ENCODE data around the gene BEND5.

The BEND5 gene, protein sequence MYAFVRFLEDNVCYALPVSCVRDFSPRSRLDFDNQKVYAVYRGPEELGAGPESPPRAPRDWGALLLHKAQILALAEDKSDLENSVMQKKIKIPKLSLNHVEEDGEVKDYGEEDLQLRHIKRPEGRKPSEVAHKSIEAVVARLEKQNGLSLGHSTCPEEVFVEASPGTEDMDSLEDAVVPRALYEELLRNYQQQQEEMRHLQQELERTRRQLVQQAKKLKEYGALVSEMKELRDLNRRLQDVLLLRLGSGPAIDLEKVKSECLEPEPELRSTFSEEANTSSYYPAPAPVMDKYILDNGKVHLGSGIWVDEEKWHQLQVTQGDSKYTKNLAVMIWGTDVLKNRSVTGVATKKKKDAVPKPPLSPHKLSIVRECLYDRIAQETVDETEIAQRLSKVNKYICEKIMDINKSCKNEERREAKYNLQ

DNA sequence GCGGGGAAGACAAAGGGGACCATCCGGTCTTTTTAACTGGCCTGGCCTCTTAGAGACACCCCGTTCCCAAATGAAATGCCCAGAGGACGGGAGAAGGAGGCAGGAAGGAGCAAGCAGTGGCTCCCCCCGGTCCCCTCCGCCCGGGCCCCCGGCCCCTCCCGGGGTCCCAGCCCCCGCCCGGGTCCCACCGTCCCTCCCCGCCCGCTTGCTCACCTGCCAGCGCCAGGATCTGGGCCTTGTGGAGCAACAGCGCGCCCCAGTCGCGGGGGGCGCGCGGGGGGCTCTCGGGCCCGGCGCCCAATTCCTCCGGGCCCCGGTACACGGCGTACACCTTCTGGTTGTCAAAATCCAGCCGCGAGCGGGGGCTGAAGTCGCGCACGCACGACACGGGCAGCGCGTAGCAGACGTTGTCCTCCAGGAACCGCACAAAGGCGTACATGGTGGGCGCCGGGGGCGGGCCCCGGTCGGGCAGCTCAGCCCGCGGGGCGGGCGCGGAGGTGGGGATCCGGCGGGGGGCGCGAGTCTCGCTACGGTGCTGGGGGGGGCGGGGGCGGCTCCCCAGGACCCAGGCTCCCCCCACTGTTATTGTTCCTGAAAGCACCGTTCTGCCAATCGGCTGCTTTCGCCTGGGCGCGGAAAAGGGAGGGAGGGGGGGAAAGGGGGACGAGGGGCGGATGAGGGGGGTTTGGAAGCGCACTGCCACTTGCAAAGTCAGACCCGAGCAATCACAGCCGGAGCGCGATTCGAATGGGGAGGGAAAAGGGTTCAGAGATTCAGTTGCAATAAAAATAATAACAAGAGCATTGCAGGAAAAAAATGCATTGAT, at the start of gene BEND5:
BEND5 (minus strand) TSS at position 499 of the 826 bp plus-strand sequence; CDS start at position 439, 60 bp downstream.
- DNase-seq (ENCODE audit: low read depth) = no peak

DNA sequence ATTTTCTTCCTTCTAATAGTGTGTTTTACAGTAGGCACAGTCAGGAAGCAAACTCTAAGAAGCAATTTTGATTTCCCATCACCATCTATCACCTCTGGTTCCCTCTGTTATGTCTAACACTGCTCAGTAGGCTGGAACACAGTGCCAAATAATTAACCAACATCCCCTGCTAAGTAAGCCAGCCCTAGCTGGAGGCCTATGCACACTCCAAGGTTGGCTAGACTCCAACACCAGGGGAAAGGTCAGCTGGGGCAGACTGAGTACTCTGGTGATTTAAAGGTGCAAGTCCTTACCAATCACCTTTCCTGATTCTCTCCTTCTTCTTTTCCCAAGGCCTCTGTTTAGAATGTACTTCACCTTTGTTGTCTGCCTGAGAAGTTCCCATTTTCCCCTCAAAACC, 46.5 kb upstream of the BEND5 start:
- DNase-seq (ENCODE audit: low read depth) = no peak

DNA sequence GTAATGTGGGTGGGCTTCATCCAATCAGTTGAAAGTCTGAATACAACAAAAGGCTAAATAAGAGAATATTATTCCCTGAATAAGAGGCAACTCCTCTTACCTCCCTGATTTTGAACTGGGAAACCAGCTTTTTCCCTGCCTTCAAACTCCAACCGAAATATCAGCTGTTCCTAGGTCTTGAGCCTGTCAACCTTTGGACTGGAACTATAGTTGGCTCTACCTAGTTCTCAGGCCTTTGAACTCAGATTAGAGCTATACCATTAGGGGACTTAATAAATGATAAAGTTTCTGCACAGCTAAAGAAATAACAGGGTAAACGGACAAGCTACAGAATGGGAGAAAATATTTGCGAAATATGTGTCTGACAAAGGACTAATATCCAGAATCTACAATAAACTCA, 43.8 kb upstream of the BEND5 start:
- no peak for DNase-seq (ENCODE audit: low read depth)

DNA sequence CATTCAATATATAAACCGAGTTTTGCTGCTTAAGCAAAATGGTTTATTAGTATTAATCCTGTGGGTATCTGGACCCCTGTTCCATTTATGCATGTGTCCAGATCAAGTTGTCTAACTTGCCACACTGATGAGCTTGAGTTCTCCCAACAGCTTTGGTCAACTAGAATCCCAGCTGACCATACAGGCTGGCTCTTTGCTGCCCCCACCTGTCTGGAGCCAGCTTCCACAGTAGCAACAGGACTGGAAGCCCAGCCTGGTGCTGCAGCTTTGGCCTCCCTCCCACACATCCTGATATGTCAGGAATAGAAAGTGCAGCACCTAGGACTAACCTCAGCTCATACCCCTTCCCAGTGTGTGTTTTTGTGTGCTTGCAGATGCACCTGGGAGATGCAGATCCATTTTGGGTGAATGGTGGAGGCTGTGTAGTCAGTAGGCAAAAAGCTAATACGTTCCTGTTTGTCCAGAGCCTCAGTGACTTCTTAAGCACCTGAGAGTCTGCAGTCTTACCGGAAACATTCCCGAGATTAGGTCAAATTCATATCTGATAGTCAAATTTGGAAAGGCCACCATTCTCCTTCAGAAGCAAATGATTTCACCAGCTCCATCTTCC, 40.9 kb upstream of the BEND5 start:
- DNase-seq (ENCODE audit: low read depth) = no peak

DNA sequence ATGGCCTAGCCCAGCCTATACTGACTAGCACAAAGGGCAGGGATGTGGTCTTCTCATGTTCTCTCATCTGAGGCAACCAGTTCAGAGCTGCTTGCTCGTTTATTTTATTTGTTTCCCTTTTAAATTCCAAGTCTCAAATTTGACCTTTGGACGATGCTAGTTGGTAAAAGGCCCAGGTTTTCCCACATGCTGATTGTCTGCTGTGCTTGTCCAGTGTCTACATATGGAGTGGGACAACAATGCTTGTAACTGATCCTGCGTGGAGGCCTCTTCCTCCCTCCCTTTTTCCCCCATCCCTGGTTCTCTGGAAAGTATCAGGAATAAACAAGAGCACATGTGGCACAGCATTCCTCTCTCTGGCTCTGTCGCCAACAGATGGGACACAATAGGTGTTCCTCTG, 34.0 kb upstream of the BEND5 start:
- DNase-seq (ENCODE audit: low read depth) = no peak

DNA sequence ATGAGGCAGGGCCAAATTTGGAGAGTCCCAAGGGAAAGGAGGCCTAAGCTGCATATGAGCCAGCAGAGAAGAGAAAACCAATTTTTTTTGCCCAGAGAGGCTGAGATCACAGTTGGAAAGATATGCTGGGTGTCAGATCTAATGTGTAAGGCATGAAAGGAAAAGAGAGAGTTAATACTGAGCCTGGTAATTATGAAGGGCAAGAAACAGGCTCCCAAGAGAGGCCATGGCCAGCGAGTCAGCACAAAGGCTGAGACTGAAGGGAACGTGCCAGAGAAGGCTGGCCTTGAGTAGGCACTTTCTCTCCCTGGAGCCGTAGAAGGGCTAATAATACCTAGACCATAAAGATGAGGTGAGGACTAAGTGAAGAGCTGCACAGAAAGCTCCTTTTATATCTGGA, 31.8 kb upstream of the BEND5 start:
- DNase-seq (ENCODE audit: low read depth) = no peak

DNA sequence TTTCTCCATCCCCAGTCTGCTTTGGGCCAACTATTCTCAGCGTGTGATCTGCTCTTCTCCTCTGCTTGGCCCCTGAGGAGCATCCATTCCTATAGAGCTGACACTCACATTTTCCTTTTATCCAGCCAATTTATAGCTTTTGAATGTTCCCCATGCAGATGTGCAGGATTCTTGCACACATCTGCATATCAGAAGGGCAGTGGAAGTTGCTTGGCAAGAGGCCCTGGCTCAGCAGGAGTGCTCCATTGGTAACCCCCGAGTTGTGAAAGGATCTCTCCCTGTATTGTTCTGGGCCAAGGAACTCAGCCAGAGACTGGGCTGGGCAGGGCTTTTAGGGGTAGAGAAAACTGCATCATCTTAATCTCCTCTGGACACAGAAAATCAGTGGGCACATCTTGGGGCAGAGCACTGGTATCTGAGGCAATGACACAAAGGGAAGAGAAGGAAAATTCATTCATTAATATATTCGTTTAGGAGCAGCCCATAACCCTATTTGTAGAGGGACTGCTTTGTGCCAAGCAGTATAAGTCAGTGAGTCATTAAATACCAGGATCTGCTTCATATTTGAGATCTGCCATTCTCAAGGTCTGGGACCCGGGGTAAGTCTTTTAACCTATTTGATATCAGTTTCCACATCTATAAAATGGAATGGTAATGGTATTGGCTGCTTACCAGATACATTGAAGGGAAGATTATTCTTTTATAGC, 31.0 kb upstream of the BEND5 start:
- DNase-seq (ENCODE audit: low read depth) = no peak

DNA sequence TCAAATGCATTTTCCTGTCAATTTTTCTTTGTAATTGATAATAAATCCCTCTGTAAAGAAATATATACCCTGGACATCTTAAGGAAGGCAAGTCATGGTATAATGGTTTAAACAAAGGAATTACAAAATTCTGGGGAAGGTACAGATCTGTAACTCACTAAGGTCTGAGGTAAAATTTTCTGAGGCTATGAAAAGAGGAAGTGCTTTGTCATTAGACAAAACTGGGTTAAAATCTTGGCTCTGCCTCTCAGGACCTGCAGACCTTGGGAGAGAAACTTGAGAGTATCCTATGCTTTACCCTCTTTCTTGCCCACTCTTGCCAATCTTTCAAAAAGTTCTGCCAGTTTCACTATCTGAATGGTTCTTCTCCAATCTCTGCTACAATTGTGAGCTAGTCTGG, 26.8 kb upstream of the BEND5 start:
- DNase-seq (ENCODE audit: low read depth) = no peak

DNA sequence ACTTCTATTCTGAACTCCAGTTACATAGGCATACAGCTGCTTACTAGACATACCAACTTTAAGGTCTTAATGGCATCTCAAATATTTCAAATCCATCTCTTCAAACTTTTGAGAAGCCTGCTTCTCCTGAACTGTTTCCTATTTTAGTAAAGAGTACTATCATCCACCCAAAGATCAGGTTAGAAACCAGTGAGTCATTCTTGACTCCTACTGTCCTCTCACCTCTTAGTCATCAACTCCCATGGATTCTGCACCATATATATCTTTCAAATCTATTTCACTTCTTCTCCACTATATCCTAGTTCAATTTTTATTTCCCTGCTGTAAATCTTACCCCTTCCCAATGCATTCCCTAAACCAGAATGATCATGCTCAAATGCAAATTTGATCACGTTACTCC, 18.1 kb upstream of the BEND5 start:
- DNase-seq (ENCODE audit: low read depth) = no peak

DNA sequence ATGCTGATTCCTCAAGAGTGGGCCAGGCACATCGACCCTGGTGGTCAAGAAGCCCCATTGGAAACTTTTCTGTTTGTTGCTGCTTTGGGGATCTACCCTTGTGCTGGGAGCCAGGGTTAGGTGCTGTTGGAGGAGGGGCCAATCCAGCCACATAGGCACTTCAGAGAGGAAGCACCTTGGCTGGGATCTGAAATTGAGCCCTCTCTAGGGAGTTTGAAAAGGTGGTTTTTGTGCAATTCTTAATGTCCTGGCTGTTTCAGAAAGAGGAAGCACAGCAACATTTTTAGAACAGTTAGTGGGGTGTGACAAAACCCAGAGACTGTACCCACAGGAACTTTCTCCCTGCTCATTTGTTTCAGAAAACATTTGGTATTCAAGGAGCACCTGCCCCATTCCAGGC, 17.2 kb upstream of the BEND5 start:
- DNase-seq (ENCODE audit: low read depth) = no peak

DNA sequence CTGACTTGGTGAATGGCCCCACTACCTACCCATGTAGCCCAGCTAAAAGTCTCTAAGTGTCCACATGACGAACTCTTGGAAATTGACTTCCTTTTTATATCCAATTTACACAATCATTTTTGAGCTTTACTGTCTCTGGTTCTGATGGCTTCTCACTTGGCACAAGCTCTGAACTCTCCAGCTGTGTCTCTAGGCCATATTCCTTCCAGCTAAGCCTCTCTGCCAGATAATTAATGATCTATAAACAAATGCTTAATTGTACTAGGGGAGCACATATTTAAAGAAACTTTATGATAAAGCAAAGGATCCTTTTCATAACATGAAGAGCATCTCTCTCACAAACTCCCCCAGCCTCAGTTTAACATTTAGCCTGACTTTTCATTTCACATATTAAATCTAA, 16.3 kb upstream of the BEND5 start:
- DNase-seq (ENCODE audit: low read depth) = no peak

DNA sequence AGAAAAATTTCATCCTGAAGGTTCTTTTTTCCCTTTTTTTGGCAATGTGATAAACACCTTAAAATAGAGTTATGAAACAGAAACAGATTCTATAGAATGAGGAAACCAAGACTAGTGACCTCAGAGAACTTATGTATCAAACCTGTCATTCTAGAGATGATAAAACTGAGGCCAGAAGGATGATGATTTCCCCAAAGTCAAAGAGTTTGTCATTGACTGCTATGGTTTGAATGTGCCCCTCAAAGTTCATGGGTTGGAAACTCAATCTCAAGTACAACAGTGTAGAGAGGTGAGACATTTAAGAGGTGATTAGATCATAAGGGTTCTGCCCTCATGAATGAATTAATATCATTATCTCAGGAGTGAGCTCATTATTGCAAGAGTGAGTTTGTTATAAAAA, 13.7 kb upstream of the BEND5 start:
- DNase-seq (ENCODE audit: low read depth) = no peak

DNA sequence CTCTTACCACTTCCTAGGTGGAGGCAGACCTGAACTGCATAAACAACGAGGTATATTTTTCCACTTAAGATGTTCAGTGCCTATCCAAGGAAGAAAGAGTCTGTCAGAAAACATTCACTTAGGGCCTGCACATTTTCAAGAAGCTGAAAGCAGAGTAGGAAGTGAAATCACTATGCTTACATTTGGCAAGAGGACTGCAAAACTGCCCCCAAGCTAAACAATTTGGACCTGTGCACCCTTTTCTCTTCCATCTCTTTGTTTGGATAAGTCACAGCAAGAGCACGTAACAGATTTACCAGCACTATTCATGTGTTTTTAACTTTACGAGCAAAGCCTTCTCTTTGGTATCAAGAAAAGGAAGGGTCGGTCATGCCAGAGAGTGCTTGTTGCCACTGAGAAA, 13.2 kb upstream of the BEND5 start:
- DNase-seq (ENCODE audit: low read depth) = no peak

DNA sequence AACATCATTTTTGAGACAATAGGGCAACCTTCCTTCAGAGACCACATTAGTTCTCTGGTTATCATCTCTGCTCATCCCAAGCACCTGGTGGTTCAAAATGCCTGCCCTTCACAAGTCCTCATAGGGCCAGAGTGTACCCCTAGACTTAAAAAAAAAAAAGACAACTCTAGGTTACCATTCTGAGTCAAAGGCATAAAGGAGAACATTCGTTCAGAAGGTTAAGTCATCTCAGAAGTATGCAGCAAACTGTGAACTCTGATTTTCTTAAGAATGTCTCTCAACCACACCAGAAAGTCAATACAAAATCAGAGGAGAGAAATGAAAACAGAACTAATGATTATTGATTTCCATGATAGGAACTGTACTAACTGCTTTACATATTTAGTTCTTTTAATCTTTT, 9.2 kb upstream of the BEND5 start:
- no peak for DNase-seq (ENCODE audit: low read depth)

DNA sequence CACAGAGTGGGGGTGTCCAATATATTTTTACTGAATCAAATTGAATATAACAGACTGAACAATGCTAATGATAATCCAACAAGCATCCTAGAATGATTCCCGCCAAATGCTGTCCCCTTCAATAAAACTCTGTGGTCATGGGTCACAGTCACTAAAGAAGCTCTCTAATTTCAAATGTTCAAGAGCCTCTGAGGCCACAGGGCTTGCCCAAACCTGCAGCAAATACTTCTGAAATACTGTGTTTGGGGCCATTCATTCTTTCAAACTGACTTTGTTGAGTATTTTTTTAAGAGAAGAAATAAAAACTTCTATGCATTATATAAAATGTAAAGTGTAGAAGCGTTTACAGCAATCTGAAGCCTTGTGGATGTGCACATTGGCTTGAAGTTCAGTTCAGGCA, 7.6 kb upstream of the BEND5 start:
- no peak for DNase-seq (ENCODE audit: low read depth)

DNA sequence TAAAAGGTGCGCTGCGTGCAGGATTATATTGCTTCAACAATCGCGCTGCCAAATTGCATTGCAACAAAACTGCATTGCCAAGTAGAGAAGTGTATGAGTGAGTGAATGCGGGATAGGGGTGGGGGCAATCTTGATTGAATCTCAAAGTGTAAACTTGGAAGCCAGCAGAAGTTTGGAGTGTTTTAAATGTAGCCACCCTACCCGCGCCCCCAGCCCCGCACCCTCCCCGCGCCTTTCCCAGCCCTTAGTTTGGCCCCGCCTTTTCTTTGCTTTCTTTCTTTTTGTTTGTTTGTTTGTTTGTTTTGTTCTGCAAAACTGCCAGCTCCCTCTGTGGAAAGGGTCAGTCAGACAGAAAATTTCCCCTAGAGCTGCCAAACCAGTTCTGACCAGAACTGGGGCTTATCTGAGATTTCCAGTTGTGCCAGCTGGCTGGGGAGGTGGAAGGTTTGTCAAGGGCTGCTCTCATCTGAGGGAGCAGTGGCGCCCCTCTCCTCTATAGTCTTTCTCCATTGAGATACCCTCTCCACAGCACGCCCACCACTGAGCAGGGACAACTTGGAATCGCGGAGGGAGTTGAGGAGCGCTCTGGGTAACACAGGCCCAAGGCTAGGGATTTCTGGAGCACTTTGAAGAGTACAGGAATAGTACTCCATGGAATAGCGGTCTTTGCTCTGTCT, 666 bp upstream of the BEND5 start:
- no peak for DNase-seq (ENCODE audit: low read depth)

DNA sequence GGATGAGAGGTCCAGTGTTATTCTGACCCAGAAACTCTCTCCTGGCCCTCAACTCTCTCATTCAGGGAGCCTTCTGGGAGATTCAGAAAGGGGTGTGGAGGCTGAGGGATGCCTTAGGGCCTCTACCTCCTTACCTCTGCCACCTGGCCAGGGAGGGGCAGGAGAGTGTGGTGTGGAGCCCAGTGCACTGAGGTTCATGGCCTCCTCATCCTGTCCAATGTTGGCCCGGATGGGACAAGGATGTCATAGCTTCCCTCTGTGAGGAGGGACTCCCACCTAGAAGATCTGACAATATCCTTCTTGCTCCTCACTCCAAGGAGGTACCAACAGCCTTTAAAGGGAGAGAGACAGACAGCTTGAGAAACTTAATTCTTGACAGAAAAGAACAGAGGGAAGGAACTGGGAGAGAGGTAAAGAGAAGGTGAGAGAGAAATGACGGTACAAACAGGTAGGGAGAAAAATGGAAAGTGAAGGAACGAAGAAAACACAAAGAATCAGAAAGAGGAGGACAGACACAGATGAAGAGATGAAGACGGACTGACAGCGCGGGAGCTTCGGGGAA, 779 bp downstream of the BEND5 start:
- DNase-seq (ENCODE audit: low read depth) = no peak

DNA sequence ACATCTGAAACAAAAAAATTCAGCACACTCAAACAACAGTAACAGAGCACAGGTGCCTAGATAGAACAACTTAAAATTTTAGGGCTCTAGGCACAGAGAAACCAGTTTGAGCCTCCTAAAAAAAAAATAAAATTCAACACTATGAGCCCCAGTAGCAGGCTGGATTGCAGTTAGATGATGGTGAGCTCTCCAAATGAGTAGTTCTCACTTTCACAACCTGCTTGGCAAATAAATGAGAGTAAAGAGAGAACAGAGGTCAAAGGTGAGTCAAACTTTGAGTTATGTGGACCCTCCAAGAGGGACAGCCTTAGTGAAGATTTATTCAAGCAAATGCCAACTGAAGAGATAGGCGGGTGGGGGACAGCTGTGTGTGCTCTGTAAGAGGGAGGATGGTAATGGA, 3.6 kb downstream of the BEND5 start:
- no peak for DNase-seq (ENCODE audit: low read depth)

DNA sequence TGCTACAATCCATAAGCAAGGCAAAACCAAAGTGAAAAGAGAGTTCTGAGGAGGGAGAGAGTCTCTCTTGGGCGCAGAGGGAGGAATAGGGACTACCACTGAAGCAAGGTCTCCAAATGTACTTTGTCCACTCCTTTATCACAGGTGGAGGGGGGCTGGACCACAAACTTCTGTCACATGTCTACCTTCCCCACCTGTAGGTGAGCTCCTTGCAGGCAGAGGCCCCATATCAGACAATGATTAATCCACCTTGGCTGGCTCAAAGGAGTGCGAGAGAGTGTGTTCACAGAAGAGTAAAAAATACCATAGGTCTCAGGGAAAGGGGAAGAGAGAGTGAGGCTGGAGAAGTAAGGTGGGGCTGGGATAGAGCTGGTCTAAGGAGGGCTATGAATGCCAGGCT, 4.5 kb downstream of the BEND5 start:
- no peak for DNase-seq (ENCODE audit: low read depth)

DNA sequence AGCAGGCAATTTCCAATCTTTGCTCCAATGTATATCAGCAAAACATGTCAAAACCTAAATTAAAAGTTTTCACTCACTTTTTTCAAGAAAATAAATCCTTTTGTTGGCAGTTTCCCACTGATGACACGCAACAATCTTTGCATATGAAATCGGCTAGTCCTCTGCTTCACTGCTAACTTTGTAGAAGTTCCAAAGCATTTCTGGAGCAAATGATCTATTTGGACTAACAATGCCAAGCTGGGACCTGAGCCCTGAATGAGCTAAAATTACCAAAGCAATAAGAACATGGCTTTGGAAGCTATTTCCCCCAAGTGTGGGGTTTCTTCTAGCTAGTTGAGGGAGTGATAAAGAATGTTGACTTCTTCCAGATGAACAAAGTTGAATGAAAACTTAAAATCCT, 5.1 kb downstream of the BEND5 start:
- DNase-seq (ENCODE audit: low read depth) = no peak

DNA sequence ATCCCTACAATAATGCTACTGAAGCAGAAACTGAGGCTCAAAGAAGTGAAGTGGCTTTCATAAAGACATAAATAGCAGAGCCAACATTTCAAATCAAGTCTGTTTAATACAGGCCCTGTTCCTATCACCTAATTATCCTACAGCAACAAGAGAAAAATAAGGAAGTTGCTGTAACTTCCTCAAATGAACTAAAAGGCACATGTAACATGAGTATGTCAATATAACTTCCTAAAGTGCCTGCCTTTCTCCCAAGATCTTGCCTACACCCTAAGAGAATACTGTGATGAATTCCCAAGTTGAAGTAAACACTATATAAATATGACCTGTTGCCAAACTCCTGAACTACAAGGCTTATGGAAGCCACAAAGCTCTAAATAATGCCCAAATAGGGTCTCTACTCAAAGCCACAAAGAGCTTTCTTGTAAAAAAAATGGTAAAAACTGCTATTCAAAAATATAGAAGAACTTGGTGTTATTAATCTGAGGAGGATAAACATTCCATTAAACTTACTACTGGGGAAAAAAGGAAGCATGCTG, 8.6 kb downstream of the BEND5 start:
- DNase-seq (ENCODE audit: low read depth) = no peak
